Suprapubic skin (tissue), 4 donors: Measurements from ENCODE around the gene ALOX15B. TPM values are rescaled to one million over a fixed set of nuclear protein-coding genes. Genes with fewer than 3 reads are reported as not detected.
A peak's percentile ranks its signal among the peaks of the same experiment; 100 is the strongest.
"Not testable (repeated sequence)": the region's sequence is repeated elsewhere in the genome, so short reads cannot be mapped to it uniquely, and the experiment has no call there.

ENCODE experiments used
- DNase-seq, 2 donors: peaks; one replicate each; pipeline ENCODE4 v3.0.0-alpha.2; 2019; ENCODE audit warnings: low spot score in 2 of 2
- H3K27ac ChIP-seq: fragments of 200-600 bp; sonication (generic); one replicate; pipeline ENCODE4 v1.5.1; 2019
- H3K27me3 ChIP-seq: fragments of 200-600 bp; sonication (generic); one replicate; pipeline ENCODE4 v1.5.1; 2019
- H3K36me3 ChIP-seq: fragments of 200-600 bp; sonication (generic); one replicate; pipeline ENCODE4 v1.5.1; 2019
- H3K4me1 ChIP-seq: fragments of 200-600 bp; sonication (generic); one replicate; pipeline ENCODE4 v1.5.1; 2019
- H3K4me3 ChIP-seq: fragments of 200-600 bp; sonication (generic); one replicate; pipeline ENCODE4 v1.5.1; 2019; ENCODE audit warnings: mild to moderate bottlenecking
- H3K9me3 ChIP-seq: fragments of 200-600 bp; sonication (generic); one replicate; pipeline ENCODE4 v1.5.1; 2019
- CTCF ChIP-seq, 2 donors: fragments of 200-600 bp in 1 of 2; fragments of 450-650 bp in 1 of 2; sonication (generic) in 1 of 2; IDR thresholded peaks; one replicate each; pipeline ENCODE4 v1.5.1; 2016 to 2019; ENCODE audit warnings: antibody characterized with exemption in 2 of 2, mild to moderate bottlenecking in 1 of 2, moderate library complexity in 1 of 2
- EP300 ChIP-seq: sonication (generic); formaldehyde crosslinking; IDR thresholded peaks from one replicate; pipeline ENCODE4 v1.6.1; 2017; ENCODE audit warnings: antibody characterized with exemption
- POLR2A ChIP-seq, 2 donors: fragments of 450-650 bp; IDR thresholded peaks; one replicate each; pipeline ENCODE4 v1.6.1; 2017; ENCODE audit warnings: antibody characterized with exemption in 2 of 2, mild to moderate bottlenecking in 2 of 2, moderate library complexity in 2 of 2
- POLR2AphosphoS5 ChIP-seq, 3 donors: sonication (generic); formaldehyde crosslinking; IDR thresholded peaks; one replicate each; pipeline ENCODE4 v1.6.1; 2017; ENCODE audit warnings: antibody characterized with exemption in 3 of 3
- WGBS: methylation state at CpG from one replicate; pipeline ENCODE4 v1.1.5; 2018; 5-methylcytosine and 5-hydroxymethylcytosine counted together
- total RNA-seq, 4 donors: library from RNA; depleted of rRNA; stranded (reverse); fragments of >200 nt; gene quantifications; one replicate each; pipeline ENCODE4 v1.1.0, GENCODE V29; 2016

Gene ALOX15B
- total RNA-seq, 4 donors from 2014 or later, result 44.8 to 156 (median 78.1) TPM

GRCh38 chr17:8056976-8057625 lies 18.2 kb downstream of the ALOX15B start:
- Histone ChIP-seq H3K36me3 (no peaks in the 10 kb centered on the region), H3K27ac (no peak overlapping the region), H3K27me3 (peaks cover 35% of the 10 kb centered on the region), H3K4me1 (peaks cover 13% of the 10 kb centered on the region), H3K4me3 (no peak overlapping the region), H3K9me3 (no peaks in the 10 kb centered on the region)
- TF ChIP-seq POLR2A (IDR thresholded peaks at IDR 0.05) (no peak), CTCF (IDR thresholded peaks at IDR 0.05) (no peak), EP300 (no peak), POLR2AphosphoS5 (IDR thresholded peaks at IDR 0.05) (no peak)
- peak; percentile 35 to 44 for DNase-seq
- WGBS, result 79% methylated on average over 17 of the region's 17 CpGs

GRCh38 chr17:8057691-8058114 lies 18.8 kb downstream of the ALOX15B start:
- peak; percentile 60 to 67 for DNase-seq
- H3K27ac ChIP-seq, result no peak overlapping the region
- no peak overlapping the region for H3K4me3 ChIP-seq
- no peaks in the 10 kb centered on the region for H3K36me3 ChIP-seq
- H3K4me1 ChIP-seq, result peaks cover 14% of the 10 kb centered on the region
- no peaks in the 10 kb centered on the region for H3K9me3 ChIP-seq
- TF ChIP-seq POLR2A (IDR thresholded peaks at IDR 0.05) (no peak), CTCF (IDR thresholded peaks at IDR 0.05) (peak; percentile 60 to 76)
- peaks cover 41% of the 10 kb centered on the region for H3K27me3 ChIP-seq
- WGBS, result 6% methylated on average over 11 of the region's 14 CpGs

GRCh38 chr17:8059131-8059530 lies 20.3 kb downstream of the ALOX15B start:
- H3K27ac ChIP-seq, result no peak overlapping the region
- no peak for TF ChIP-seq POLR2AphosphoS5 (IDR thresholded peaks at IDR 0.05)
- no peak for TF ChIP-seq EP300
- peak in 1 of 2 donors; percentile 38 for DNase-seq
- H3K9me3 ChIP-seq, result no peaks in the 10 kb centered on the region
- H3K4me3 ChIP-seq, result no peak overlapping the region
- peaks cover 23% of the 10 kb centered on the region for H3K4me1 ChIP-seq
- H3K27me3 ChIP-seq, result peaks cover 55% of the 10 kb centered on the region
- WGBS, result 26% methylated on average over 7 of the region's 7 CpGs
- no peaks in the 10 kb centered on the region for H3K36me3 ChIP-seq

GRCh38 chr17:8060274-8060673 lies 21.4 kb downstream of the ALOX15B start:
- DNase-seq, result peak in 1 of 2 donors; percentile 80
- Histone ChIP-seq H3K4me1 (peaks cover 20% of the 10 kb centered on the region), H3K27ac (no peak overlapping the region), H3K4me3 (no peak overlapping the region), H3K27me3 (peaks cover 64% of the 10 kb centered on the region), H3K36me3 (no peaks in the 10 kb centered on the region), H3K9me3 (no peaks in the 10 kb centered on the region)
- TF ChIP-seq POLR2A (IDR thresholded peaks at IDR 0.05), result no peak
- peak; percentile 56 to 82 for TF ChIP-seq CTCF (IDR thresholded peaks at IDR 0.05)
- 7% methylated on average over 10 of the region's 10 CpGs for WGBS

- H3K9me3 ChIP-seq, H3K36me3 ChIP-seq, DNase-seq, H3K27ac ChIP-seq, H3K4me3 ChIP-seq: not testable (repeated sequence)
- Histone ChIP-seq H3K27me3 (peaks cover 64% of the 10 kb centered on the region), H3K4me1 (peaks cover 23% of the 10 kb centered on the region)
- WGBS, result 52% methylated on average over 8 of the region's 8 CpGs
Observed at GRCh38 chr17:8061851-8062250, 23.0 kb downstream of the ALOX15B start.

- Histone ChIP-seq H3K27me3 (peaks cover 64% of the 10 kb centered on the region), H3K27ac (no peak overlapping the region), H3K9me3 (no peaks in the 10 kb centered on the region), H3K4me3 (peak overlapping the region; percentile 7), H3K4me1 (peaks cover 23% of the 10 kb centered on the region), H3K36me3 (no peaks in the 10 kb centered on the region)
- TF ChIP-seq POLR2A (IDR thresholded peaks at IDR 0.05) (no peak), POLR2AphosphoS5 (IDR thresholded peaks at IDR 0.05) (no peak), EP300 (no peak), CTCF (IDR thresholded peaks at IDR 0.05) (no peak)
- 9% methylated on average over 8 of the region's 8 CpGs for WGBS
- DNase-seq, result no peak
Observed at GRCh38 chr17:8062435-8062806, 23.6 kb downstream of the ALOX15B start.
